ENCODE measurements around the gene EFS.

DNA sequence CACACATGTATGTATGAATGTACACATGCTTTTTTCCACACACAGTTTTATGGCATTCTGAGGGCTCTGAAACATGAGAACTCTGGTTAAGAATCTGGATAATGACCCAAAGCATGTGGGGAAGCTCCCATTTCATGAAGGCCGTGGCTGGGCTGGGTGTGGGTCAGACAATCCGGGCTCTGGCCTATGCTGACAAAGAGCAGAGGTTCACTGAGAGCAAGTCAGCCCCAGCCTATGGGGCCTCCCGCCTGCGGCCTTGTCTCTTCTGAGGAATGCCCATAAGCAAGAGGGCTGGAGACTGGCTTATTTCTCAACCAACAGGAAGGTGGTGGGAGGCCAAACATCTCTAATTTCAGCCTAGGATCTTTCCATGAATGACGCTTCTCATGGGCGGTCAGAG is 34.6 kb upstream of the EFS start:
- TF ChIP-seq, protein P1, sequence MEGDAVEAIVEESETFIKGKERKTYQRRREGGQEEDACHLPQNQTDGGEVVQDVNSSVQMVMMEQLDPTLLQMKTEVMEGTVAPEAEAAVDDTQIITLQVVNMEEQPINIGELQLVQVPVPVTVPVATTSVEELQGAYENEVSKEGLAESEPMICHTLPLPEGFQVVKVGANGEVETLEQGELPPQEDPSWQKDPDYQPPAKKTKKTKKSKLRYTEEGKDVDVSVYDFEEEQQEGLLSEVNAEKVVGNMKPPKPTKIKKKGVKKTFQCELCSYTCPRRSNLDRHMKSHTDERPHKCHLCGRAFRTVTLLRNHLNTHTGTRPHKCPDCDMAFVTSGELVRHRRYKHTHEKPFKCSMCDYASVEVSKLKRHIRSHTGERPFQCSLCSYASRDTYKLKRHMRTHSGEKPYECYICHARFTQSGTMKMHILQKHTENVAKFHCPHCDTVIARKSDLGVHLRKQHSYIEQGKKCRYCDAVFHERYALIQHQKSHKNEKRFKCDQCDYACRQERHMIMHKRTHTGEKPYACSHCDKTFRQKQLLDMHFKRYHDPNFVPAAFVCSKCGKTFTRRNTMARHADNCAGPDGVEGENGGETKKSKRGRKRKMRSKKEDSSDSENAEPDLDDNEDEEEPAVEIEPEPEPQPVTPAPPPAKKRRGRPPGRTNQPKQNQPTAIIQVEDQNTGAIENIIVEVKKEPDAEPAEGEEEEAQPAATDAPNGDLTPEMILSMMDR (conservative IDR thresholded peaks at IDR 0.05; ENCODE audit: low read depth, low read length) = no peak
- TF ChIP-seq EZH2 (IDR thresholded peaks at IDR 0.05; ENCODE audit: low read length, unreplicated experiment) (no peak), EZH2phosphoT487 (IDR thresholded peaks at IDR 0.05; ENCODE audit: borderline replicate concordance, low read length) (no peak)
